Hepatocyte (in vitro differentiated cells): ENCODE measurements around the gene MAGI2. TPM values are rescaled to one million over a fixed set of nuclear protein-coding genes. Genes with fewer than 3 reads are reported as not detected.

ENCODE experiments used
- DNase-seq: peaks from one replicate; pipeline ENCODE4 v3.0.0-alpha.2; 2016; ENCODE audit warnings: low spot score
- H2AFZ ChIP-seq: fragments of 200-600 bp; sonication (generic); 2 replicates; pipeline ENCODE4 v1.6.0; 2016; ENCODE audit warnings: antibody characterized with exemption, mild to moderate bottlenecking
- H3K27ac ChIP-seq: fragments of 200-600 bp; sonication (generic); 2 replicates; pipeline ENCODE4 v1.5.1; 2016; ENCODE audit warnings: mild to moderate bottlenecking
- H3K27me3 ChIP-seq: fragments of 200-600 bp; sonication (generic); 2 replicates; pipeline ENCODE4 v1.6.1; 2016
- H3K36me3 ChIP-seq: fragments of 200-600 bp; sonication (generic); replicated peaks from 2 replicates; pipeline ENCODE4 v1.5.1; 2016; ENCODE audit warnings: low read depth; ENCODE audit not compliant: insufficient read depth
- H3K4me1 ChIP-seq: fragments of 200-600 bp; sonication (generic); 2 replicates; pipeline ENCODE4 v1.5.1; 2016; ENCODE audit warnings: mild to moderate bottlenecking, moderate library complexity; ENCODE audit not compliant: insufficient read depth
- H3K4me2 ChIP-seq: fragments of 200-600 bp; sonication (generic); 2 replicates; pipeline ENCODE4 v1.6.0; 2016
- H3K4me3 ChIP-seq: fragments of 200-600 bp; sonication (generic); 2 replicates; pipeline ENCODE4 v1.5.1; 2016; ENCODE audit warnings: mild to moderate bottlenecking
- H3K79me2 ChIP-seq: fragments of 200-600 bp; sonication (generic); 2 replicates; pipeline ENCODE4 v1.6.0; 2017; ENCODE audit warnings: mild to moderate bottlenecking
- H3K9me2 ChIP-seq: fragments of 200-600 bp; sonication (generic); replicated peaks from 2 replicates; pipeline ENCODE4 v1.6.0; 2017; ENCODE audit warnings: mild to moderate bottlenecking; ENCODE audit not compliant: insufficient read depth
- H3K9me3 ChIP-seq: fragments of 200-600 bp; sonication (generic); 2 replicates; pipeline ENCODE4 v1.5.1; 2016; ENCODE audit warnings: low read depth, mild to moderate bottlenecking
- H4K20me1 ChIP-seq: fragments of 200-600 bp; sonication (generic); 2 replicates; pipeline ENCODE4 v1.6.0; 2016; ENCODE audit warnings: mild to moderate bottlenecking; ENCODE audit not compliant: insufficient read depth, poor library complexity, severe bottlenecking
- EZH2 ChIP-seq: fragments of 200-600 bp; sonication (generic); IDR thresholded peaks from 2 replicates; pipeline ENCODE4 v1.6.1; 2016; ENCODE audit warnings: antibody characterized with exemption, mild to moderate bottlenecking, borderline replicate concordance
- EZH2phosphoT487 ChIP-seq: fragments of 200-600 bp; sonication (generic); IDR thresholded peaks from one replicate; pipeline ENCODE4 v1.6.1; 2018; ENCODE audit warnings: antibody characterized with exemption, mild to moderate bottlenecking, low read depth, moderate library complexity; ENCODE audit not compliant: unreplicated experiment, severe bottlenecking
- WGBS: methylation state at CpG from one replicate; pipeline ENCODE4 v1.1.6; 2016; ENCODE audit warnings: low lambda C conversion rate; ENCODE audit errors: missing lambda C conversion rate; 5-methylcytosine and 5-hydroxymethylcytosine counted together
- polyA plus RNA-seq: library from polyadenylated mRNA; unstranded; fragments of >200 nt; fragmentation: Nextera tagmentation; extraction: Ambion mirVana; gene quantifications from 2 replicates; pipeline ENCODE4 v1.2.1, GENCODE V29; 2016
- total RNA-seq: library from RNA; depleted of rRNA; stranded (reverse); fragments of >200 nt; gene quantifications from 2 replicates; pipeline ENCODE4 v1.2.3, GENCODE V29; 2014
- TF ChIP-seq, protein P1 (sequence below): fragments of 200-600 bp; sonication (generic); IDR thresholded peaks from 2 replicates; pipeline ENCODE4 v1.5.1; 2016; ENCODE audit warnings: antibody characterized with exemption, mild to moderate bottlenecking; ENCODE audit not compliant: poor library complexity

Gene MAGI2
- total and polyA plus RNA-seq, 2 experiments from 2014 or later = 3.1 to 6.7 TPM

DNA sequence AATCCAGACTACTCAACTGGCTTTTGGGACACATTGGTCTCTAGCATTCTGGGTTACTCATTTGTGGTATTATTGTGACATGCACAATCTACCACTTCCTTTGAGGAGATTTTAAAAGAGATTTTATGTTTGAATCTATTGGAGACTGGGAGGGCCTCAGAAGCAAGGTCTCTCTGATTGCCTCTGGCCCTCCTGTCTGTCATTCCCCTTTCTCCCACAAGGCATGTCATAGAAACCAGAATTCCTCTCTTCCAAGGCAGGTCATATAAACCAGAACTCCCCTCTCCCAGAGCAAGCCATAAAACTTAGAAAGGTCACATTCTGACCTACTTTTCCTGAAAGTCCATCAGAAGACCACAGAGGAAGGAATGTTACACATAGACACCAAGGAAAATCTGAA, 877.2 kb downstream of the MAGI2 start:
- H3K4me2 ChIP-seq = no peak overlapping the region
- no peaks in the 10 kb centered on the region for H4K20me1 ChIP-seq
- H3K9me3 ChIP-seq = no peaks in the 10 kb centered on the region
- no peak for DNase-seq
- no peaks in the 10 kb centered on the region for H3K9me2 ChIP-seq
- H3K4me3 ChIP-seq = no peak overlapping the region
- H3K27me3 ChIP-seq = no peaks in the 10 kb centered on the region
- H2AFZ ChIP-seq = no peak overlapping the region
- no peaks in the 10 kb centered on the region for H3K4me1 ChIP-seq
- H3K36me3 ChIP-seq = no peaks in the 10 kb centered on the region
- TF ChIP-seq EZH2phosphoT487 (no peak), EZH2 (no peak)
- TF ChIP-seq, protein P1, sequence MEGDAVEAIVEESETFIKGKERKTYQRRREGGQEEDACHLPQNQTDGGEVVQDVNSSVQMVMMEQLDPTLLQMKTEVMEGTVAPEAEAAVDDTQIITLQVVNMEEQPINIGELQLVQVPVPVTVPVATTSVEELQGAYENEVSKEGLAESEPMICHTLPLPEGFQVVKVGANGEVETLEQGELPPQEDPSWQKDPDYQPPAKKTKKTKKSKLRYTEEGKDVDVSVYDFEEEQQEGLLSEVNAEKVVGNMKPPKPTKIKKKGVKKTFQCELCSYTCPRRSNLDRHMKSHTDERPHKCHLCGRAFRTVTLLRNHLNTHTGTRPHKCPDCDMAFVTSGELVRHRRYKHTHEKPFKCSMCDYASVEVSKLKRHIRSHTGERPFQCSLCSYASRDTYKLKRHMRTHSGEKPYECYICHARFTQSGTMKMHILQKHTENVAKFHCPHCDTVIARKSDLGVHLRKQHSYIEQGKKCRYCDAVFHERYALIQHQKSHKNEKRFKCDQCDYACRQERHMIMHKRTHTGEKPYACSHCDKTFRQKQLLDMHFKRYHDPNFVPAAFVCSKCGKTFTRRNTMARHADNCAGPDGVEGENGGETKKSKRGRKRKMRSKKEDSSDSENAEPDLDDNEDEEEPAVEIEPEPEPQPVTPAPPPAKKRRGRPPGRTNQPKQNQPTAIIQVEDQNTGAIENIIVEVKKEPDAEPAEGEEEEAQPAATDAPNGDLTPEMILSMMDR = no peak
- no peak overlapping the region for H3K27ac ChIP-seq
- no peaks in the 10 kb centered on the region for H3K79me2 ChIP-seq

DNA sequence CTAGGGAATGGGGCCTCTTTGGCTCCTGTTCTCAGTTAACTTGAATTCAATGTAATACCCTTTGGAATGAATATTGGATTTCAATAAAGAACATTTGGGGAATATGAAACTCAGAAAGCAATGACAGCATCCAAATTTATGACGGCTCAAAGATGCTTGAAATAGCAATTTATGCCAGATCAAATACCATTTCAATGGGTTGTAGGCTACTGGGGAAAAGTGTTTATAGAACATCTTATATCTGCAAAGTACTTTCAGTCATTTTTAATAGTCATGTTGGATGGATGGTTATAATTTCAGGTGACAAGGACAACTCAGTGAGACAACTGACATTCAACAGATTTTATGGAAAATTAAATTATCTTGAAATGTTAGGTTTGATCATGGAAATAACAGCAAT, 882.2 kb downstream of the MAGI2 start:
- no peak for DNase-seq
- 4% methylated on average over 1 of the region's 1 CpG for WGBS
- no peaks in the 10 kb centered on the region for H4K20me1 ChIP-seq
- H3K9me2 ChIP-seq = no peaks in the 10 kb centered on the region
- no peak overlapping the region for H3K27ac ChIP-seq
- H3K36me3 ChIP-seq = no peaks in the 10 kb centered on the region
- no peak overlapping the region for H3K4me3 ChIP-seq
- no peak overlapping the region for H2AFZ ChIP-seq
- TF ChIP-seq, protein P1 = no peak
- TF ChIP-seq EZH2 = no peak
- no peak for TF ChIP-seq EZH2phosphoT487
- no peak overlapping the region for H3K4me2 ChIP-seq
- no peaks in the 10 kb centered on the region for H3K9me3 ChIP-seq
- no peaks in the 10 kb centered on the region for H3K79me2 ChIP-seq
- H3K27me3 ChIP-seq = no peaks in the 10 kb centered on the region
- no peaks in the 10 kb centered on the region for H3K4me1 ChIP-seq

DNA sequence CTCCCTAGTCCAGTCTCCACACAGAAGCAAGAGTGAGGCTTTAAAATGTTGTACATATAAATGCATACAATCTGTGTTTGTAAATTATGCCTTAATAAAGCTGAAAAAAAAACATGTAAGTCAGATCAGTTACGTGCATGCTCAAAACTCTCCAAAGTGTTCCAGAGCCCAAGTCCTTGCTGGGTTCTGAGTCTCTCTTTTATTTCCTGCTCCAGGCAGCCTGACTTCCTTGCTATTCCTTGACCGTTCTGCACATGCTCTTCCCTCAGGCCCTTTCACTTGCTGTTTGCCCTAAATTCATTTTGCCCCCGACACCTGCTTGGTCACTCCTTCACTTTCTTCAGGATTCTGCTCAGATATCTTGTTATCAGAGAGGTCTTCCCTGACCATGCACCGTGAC, 884.8 kb downstream of the MAGI2 start:
- H3K36me3 ChIP-seq = no peaks in the 10 kb centered on the region
- H3K4me2 ChIP-seq = no peak overlapping the region
- TF ChIP-seq EZH2 (no peak), EZH2phosphoT487 (no peak)
- TF ChIP-seq, protein P1 = no peak
- H3K9me3 ChIP-seq = no peaks in the 10 kb centered on the region
- no peak for DNase-seq
- H3K9me2 ChIP-seq = no peaks in the 10 kb centered on the region
- H2AFZ ChIP-seq = no peak overlapping the region
- H3K79me2 ChIP-seq = no peaks in the 10 kb centered on the region
- H3K27me3 ChIP-seq = no peaks in the 10 kb centered on the region
- WGBS = 88% methylated on average over 4 of the region's 4 CpGs
- H3K4me3 ChIP-seq = no peak overlapping the region
- no peaks in the 10 kb centered on the region for H4K20me1 ChIP-seq
- H3K27ac ChIP-seq = no peak overlapping the region
- H3K4me1 ChIP-seq = no peaks in the 10 kb centered on the region

DNA sequence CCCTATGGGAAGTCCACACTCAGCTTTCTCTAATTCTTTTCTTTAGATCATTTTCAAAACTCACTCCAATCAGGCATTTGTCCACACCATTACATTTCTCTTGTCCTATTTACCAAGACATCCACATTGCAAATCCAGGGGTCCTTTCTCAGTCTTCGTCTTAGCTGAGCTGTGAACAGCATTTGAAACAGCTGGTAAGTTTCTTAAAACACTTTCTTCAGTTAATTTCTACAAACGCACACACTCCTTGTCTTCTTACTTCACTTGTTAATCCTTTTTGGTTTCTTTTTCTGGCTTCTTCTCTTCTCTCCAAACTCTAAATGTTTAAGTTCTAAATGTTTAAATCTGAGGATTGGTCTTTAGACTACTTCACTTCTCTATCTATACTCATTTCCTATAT, 885.6 kb downstream of the MAGI2 start:
- no peaks in the 10 kb centered on the region for H3K4me1 ChIP-seq

More for the DNA sequence above, 885.6 kb downstream of the MAGI2 start:
- Histone ChIP-seq H4K20me1 (no peaks in the 10 kb centered on the region), H3K79me2 (no peaks in the 10 kb centered on the region), H3K4me2 (no peak overlapping the region), H3K36me3 (no peaks in the 10 kb centered on the region), H3K9me3 (no peaks in the 10 kb centered on the region), H3K9me2 (no peaks in the 10 kb centered on the region), H3K27me3 (no peaks in the 10 kb centered on the region), H3K4me3 (no peak overlapping the region), H3K27ac (no peak overlapping the region), H2AFZ (no peak overlapping the region)
- WGBS = 60% methylated on average over 2 of the region's 2 CpGs
- no peak for DNase-seq
- TF ChIP-seq EZH2 = no peak
- no peak for TF ChIP-seq EZH2phosphoT487
- TF ChIP-seq, protein P1 = no peak
